Activated CD4-positive, alpha-beta T cell treated with anti-CD3 and anti-CD28 coated beads, Interleukin-2, Interleukin-4, amounts not matched to agents 100 ng/mL and 50 ng/mL, durations not matched to agents 16 hours and 8 hours (primary cell): Measurements from ENCODE around the gene PGM3.
"Not testable (repeated sequence)": the region's sequence is repeated elsewhere in the genome, so short reads cannot be mapped to it uniquely, and the experiment has no call there.

Experiments
- DNase-seq: peaks from one replicate; pipeline ENCODE4 v3.0.0-alpha.2; 2020; ENCODE audit warnings: low spot score

PGM3 gene, protein sequence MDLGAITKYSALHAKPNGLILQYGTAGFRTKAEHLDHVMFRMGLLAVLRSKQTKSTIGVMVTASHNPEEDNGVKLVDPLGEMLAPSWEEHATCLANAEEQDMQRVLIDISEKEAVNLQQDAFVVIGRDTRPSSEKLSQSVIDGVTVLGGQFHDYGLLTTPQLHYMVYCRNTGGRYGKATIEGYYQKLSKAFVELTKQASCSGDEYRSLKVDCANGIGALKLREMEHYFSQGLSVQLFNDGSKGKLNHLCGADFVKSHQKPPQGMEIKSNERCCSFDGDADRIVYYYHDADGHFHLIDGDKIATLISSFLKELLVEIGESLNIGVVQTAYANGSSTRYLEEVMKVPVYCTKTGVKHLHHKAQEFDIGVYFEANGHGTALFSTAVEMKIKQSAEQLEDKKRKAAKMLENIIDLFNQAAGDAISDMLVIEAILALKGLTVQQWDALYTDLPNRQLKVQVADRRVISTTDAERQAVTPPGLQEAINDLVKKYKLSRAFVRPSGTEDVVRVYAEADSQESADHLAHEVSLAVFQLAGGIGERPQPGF

DNA sequence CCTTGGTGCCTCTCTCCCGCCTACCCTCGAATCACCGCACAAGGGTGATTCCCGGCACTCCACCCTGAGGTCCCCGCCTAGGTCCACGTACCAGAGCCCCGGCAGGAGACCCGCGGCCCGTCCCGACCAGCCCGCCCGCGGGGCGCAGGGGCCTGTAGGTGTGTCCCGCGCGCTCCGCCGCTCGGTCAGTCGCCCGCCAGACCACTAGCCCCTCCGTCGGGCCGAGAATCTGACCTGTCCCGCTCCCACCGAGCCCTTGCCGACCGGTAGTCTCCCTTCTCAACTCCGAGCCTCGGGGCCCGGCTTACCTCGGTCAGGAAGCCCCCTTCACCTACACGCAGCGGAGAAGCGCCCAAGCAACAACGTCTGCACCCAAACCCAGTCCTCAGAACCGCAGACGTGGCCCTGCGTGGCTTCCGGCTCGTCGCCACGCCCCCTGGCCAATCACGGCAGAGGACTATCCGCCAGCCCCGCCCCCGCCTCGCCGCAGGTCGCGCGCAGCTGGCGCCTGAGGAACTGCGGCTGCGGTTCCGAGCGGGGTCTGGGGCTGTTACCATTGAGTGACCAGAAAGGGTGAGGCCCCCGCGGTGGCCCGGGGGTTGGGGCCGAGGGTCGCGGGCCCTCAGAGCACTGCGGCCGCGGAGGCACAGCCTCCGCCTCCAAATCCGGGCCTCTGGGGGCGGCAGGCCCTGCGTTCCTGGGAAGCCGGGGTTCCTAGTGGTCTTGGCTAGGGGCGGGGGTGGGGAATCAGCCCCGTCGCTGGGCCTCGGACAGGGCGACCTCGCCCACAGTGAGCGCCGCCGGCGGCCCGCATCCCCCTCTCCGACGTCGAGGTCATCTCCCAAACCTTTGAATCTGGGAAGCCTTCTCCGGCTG is at the start of gene PGM3, which contains the start of gene RWDD2A:
Gene PGM3 (minus strand): TSS at position 395 of the 876 bp plus-strand sequence. CDS start 2,253 bp downstream, outside the sequence.
Gene RWDD2A (plus strand): TSS at position 487 of the 876 bp plus-strand sequence. CDS start 1,095 bp downstream, outside the sequence.
- DNase-seq = peak; percentile 86

DNA sequence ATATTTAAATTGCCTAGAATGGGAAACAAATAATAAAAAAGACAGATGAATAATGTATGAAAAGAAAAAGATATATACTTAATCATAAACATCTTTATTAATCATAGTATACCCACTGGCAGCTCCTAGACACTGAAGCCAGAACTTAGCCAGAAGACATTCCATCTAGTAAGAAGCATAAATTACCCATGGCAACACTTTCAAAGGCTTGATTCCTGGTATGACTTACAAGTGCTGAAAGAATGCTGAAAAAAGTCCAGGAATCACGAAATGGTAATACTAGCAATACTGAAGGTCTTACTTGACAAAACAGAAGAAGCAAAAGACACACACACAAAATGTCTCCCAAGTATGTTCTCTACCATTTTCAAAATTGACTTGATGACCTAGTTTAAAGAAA is 38.1 kb upstream of the PGM3 start:
- DNase-seq = no peak

DNA sequence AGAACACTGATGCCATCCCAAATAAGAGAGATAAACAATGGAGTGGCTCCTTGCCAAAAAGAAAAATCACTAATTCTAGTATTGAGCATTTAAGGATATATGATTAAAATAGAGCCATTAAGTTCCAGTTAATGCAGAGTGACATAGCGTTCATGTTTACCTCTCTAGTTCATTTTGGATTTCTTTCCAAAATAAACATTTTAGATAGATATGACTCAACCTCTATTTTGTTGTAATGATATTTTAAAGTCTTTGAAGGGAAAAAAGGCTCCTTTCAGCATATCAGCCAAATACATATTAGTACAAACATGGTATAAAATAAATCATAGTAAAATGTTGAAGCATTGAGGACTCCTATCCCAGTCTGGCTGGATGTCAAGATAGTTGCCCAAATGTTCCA is 33.5 kb upstream of the PGM3 start:
- DNase-seq = no peak

DNA sequence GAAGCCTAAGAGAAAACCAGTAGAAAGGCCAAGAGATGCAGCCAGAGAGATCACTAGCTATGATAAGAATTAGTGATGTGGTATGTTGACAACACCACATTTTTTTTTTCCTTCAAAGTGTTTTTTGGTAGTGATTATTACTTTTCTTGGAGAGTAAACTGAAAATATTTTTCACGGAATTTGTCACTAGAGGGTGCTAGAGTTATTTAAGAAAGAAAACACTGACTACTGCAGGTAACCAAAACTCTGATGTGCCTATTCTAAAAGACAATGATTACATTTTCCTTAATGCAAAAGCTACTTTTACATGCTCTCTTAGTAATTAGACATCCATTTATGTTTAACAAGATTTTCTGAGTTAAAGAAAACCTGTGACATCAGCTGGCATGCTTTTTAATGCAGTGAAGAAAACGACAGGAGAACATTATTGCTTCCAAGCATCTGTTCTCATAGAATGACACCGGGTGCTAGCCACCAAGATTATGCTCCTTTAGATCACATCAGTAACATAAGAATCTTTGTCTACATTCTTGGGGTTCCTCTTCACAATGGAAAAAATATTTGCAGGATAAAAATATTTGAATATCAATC is 28.9 kb upstream of the PGM3 start:
- DNase-seq = peak; percentile 29

DNA sequence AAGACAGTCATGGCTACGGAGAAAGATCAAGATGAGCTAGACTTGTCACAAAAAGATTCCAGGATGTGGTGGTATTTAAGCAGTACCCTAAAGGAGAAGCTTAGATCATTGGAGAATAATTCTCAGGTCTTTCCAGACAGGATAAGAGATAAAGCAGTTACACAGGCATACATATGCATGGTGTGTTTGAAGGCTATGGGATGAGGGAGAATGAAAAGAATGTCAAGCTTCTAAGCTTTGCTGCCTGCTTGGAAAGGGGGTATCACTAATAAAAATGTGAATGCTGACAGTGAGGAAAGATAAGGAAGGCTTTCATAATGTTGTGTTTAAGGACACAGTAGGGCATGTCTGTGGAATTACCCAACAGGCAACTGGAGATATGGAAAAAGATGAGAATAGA is 28.2 kb upstream of the PGM3 start:
- DNase-seq = no peak

DNA sequence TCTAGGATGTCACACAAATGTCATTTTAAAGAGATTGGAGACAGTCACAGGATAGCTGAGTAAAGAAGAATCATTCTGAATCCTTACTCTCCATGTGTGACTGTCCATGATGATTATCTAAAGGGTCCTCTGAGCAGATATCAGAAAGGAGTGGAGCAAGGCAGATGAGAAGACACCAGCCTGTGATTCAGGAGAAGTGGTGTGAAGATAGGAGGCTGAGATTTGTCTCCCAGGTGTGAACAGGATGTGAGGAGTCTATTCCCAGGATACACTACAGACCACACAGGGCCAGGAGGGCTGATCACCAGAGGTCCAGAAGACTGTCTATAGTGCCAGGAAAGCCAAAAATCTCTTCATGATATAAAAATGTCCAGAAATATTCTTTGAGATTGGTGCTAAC is 27.1 kb upstream of the PGM3 start:
- no peak for DNase-seq

DNA sequence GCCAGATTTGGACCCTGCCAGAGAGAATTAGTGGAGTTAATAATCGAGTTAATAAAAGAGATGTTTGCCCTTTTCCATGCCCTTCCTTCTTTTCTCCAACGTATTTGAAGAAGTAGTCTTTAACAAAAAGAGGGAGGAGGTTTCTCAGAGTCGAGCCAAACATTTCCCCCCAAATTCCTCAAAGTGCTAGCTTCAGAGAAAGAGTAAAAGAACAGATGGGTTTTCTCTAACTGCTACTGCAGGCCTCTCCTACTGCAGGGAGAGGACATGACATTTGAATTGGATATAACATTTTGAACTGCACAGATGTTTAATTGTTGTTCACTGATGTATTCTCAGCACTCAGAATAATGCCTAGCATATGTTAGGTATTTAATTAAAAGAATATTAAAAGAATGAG is 25.6 kb upstream of the PGM3 start:
- no peak for DNase-seq

DNA sequence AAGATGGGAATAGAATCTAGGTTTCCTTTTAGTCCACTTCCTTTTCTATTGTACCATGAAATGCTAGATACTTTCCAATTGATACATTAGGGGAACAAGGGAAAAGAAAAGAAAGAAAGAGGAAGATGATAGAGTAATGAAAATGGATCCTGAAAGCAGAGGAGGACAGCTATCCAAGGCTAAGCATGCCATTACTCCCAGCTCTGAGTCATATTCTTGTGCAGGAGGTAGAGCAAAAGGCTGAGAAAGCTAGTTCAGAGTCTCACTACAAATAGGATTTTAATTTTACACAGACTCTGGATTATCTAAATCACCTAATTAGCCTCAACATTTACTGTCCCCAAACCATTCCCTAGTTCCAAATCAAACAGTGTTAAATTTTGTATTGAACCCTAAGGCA is 23.7 kb upstream of the PGM3 start:
- no peak for DNase-seq

DNA sequence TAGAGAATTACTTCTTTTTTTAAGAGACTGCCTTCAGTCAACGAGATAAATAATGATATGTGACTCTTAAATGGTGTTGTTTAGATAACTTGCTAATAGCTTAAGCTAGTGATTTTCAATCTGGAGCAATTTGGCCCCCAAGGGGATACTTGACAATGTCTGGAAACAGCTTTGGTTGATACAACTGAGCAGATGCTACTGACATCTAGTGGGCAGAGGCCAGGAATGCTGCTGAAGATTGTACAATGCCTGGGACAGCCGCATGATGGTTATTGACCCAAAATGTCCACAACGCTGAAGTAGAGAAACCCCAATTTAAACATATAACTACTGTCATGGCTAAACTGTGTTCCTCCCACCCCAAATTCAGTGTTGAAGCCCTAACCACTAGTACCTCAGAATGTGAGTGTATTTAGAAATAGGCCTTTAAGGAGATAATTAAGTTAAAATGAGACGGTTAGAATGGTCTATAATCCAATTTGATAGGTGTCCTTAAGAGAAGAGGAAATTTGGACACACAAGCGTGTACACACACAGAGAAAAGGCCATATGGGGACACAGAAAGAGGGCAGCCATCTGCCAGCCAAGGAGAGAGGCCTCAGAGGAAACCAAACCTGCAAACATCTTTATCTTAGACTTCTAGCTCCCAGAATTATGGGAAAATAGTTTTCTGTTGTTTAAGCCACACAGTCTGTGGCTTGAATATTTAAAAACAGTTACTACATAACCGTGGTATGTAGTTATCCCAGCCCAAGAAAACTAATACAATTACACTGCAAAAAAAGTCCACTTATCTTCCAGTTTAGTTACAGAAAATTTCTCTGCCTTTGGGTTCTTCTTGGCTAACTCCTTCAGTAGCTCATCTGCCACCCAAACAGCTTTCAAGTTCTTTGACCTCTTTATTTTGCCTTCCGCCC is 22.3 kb upstream of the PGM3 start:
- DNase-seq = peak; percentile 62

DNA sequence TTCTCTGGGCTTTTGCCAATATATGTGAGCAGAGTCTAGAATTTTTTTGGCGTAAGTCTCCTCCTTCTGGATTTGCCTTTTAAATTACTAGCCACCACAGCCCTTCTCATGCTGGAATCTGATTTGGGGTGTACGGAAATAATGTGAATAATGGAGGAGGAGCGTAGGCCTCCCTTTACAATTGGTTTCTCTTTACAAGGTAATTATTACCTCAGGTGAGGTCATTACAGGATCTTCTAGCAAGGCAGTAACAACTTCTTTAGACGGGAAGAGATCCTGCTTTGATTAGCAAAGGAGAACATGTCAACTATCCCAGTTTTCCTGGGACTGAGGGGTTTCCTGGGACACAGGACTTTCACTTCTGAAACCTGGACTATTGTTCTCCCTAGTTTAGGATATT is 9.0 kb upstream of the PGM3 start:
- DNase-seq = no peak

DNA sequence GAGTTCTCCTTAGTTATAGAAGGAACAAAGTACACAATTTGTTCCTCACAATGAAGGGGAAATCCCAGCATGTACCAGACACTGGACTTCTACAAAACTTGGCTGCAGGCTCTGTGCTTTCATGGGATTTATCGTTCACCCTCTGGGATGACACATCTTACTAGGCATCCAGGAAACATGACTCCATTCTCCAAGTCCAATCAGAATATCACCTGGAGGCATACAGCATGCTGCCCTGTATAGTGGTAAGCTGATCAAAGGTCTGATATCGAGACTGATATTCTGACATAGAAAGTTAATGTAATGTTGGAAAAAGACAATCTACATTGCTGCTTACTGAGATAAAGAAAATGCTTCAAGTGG is 6.8 kb upstream of the PGM3 start:
- DNase-seq = no peak

DNA sequence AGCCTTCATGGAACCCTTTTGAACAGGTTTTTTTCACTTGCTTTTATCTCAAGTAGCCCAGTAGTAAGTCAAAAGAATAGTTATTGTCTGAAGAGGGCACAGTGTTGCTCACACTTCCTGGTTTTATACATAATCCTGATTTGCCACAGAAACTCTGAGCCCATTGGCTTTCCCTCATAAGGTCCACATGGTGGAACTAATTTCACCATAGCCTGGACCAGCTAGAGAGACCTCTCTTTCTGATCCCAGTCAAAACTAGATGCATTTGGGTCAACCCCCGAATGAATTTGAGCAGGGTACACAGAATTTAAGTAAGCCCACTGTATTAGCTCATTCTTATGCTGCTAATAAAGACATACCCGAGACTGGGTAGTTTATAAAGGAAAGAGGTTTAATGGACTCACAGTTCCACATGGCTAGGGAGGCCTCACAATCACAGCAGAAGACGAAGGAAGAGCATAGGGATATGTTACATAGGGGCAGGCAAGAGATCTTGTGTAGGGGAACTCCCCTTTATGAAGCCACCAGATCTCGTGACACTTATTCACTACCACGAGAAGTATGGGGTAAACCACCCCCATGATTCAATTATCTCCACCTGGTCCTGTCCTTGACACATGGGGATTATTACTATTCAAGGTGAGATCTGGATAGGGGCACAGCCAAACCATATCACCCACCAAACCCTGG is 6.3 kb upstream of the PGM3 start:
- DNase-seq = no peak

DNA sequence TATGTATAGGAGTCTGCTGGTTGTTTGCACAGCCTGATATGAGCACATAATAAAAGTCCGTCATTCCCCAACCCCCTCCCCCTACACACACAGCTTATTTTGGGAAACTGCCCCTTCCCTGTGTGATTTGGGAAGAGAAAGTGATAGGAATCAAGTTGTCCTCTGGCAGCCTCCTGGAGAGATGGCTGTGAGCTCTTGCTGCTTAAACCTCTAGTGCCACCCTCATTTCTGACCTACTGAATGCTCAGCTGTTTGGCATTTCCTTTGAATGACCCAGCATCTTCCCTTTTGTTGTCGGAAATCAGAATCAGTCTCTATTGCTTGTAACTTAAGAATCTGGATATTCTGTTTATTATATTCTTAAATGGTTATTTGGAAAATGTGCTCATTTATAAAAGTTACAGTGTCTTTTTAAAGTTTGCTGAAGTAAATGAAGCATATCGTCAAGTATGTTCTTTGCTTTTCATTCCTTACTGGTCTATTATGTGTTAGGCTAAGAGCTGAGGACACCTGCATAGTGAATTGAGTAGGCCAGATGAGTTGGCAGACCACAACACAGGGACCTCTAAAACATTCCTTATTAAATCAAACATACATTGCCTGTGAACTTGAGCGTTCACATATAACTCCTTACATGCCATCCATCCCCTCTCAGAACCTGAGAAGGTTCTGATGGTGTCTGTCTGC is 5.6 kb upstream of the PGM3 start:
- DNase-seq = no peak

DNA sequence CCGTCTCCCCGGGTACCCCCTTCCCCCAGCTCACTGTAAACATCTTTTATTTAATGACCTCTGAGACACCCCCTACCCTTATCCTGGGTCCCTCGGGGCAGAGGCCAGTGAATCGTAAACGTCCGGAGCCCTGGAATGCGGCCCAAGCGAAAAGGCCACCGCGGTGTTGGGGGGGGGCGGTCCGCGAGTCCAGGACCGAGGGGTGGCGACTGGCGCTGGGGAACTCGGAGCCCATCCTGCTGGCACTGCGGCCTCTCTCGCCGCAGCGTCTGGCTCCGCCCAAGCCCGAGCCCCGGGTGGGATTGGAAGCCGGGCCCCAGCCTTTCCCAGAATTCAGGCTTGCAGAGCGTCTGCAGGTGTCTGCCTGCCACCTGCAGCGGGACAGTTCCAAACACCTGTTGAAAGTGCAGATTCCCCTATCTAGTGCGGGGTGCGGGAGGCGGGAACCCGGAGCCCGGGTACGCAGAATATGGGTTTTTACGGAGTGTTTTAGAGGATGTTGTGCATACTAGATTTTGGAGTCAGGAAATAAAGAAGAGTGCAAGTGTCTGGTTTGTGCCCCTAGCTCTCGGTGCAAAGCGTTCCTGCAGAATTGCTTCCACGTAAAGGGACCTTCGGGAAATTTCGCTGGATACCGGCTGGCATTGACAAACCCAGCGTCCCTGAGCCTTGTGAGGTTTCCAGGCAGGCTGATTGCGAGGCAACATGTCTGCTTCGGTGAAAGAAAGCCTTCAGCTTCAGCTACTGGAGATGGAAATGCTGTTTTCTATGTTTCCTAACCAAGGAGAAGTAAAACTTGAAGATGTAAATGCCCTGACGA is 892 bp upstream of the PGM3 start:
- DNase-seq = no peak

DNA sequence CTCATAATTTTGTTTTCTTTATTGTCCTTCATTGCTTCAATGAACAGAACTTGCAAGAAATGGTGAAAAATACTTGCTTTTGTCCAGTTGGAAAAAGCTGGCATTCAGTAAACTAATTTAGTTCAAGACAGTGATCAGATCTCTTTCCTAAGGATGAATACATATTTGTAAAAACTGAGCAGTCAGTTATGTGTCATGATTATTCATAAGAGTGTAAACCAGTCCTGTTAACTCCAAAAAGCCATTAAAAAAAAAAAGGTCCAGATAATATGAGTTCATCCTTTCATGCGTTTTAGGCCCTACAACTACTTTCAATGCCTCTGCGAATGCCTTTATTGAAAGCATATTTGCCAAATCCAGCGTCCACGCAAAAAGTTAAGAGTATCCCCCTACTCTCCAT is 609 bp downstream of the PGM3 start:
- no peak for DNase-seq

DNA sequence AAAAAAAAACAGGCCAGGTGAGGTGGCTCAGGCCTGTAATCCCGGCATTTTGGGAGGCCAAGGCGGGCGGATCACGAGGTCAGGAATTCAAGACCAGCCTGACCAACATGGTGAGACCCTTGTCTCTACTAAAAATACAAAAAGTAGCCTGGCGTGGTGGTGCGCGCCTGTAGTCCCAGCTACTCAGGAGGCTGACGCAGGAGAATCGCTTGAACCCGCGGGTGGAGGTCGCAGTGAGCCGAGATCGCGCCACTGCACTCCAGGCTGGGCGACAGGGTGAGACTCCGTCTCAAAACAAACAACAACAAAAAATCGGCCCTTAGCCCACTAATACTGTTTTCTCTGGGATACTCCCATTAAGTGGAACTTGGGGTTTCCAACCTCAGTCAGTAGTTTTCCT is 1.1 kb downstream of the PGM3 start:
- DNase-seq = not testable (repeated sequence)

DNA sequence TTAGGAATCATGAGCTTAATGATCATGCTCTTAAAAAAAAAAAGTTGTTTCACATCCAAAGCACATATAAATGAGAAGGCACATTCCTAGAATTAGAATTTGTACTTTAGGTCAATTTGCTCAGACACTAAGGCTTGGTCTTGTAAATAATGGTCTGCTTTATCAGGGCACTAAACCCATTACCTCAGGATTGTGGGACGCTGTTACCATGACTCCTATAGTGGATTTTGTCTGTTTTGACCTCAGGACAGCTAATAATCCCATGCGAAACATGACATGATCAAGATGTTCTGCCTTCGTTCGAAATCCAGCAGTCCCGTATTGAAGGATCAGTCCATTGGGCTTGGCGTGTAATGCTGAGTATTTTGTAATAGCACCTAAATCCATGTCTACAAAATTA is 2.4 kb downstream of the PGM3 start:
- no peak for DNase-seq

DNA sequence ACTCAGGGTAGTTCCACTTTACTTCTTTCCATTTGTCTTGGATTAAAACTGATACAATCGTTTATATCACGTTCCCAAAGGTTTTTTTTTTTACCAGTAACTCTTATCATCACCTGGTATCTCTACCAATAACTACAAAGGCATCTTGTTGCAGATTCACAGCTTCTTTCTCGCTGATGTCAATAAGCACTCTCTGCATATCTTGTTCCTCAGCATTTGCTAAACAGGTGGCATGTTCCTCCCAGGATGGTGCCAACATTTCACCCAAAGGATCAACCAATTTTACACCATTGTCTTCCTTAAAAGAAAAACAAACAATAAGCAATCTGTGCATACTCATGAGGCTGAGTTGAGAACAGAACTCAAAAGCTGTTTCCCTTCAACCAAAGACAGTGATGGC is 4.6 kb downstream of the PGM3 start:
- DNase-seq = no peak

DNA sequence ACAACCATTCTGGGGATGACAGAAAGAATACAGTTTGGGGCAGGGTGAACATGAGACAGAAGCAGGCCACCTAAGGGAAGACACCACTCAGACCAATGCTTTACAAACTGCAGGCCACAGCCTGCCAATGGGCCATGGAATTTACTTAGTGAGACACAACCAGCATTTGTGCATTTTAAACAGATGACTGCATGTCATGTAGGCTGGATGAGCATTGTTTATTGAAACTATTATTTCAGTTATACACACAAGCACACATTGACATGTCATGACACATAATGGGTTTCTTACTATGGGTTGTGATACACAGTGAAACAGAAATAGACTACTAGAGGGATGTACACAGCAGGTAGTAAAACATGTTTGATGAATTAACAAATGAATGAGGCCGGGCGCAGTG is 8.0 kb downstream of the PGM3 start:
- no peak for DNase-seq
